Subcutaneous adipose tissue (tissue), 4 donors: ENCODE data around the gene CNPY1. TPM values are rescaled to one million over a fixed set of nuclear protein-coding genes. Genes with fewer than 3 reads are reported as not detected.

ENCODE experiments used
- CTCF ChIP-seq: fragments of 450-650 bp; IDR thresholded peaks from one replicate; pipeline ENCODE4 v1.5.1; 2016; ENCODE audit warnings: low read depth, mild to moderate bottlenecking, control low read depth, antibody characterized with exemption, moderate library complexity
- total RNA-seq, 4 donors: library from RNA; depleted of rRNA; stranded (reverse); fragments of >200 nt; gene quantifications; one replicate each; pipeline ENCODE4 v1.1.0, GENCODE V29; 2016

Gene CNPY1
- total RNA-seq, 4 donors from 2014 or later, result not detected

GRCh38 chr7:155464948-155465739 lies 81.2 kb downstream of the CNPY1 start:
- TF ChIP-seq CTCF, result no peak

GRCh38 chr7:155464183-155464582 lies 82.2 kb downstream of the CNPY1 start:
- TF ChIP-seq CTCF, result no peak

DNA sequence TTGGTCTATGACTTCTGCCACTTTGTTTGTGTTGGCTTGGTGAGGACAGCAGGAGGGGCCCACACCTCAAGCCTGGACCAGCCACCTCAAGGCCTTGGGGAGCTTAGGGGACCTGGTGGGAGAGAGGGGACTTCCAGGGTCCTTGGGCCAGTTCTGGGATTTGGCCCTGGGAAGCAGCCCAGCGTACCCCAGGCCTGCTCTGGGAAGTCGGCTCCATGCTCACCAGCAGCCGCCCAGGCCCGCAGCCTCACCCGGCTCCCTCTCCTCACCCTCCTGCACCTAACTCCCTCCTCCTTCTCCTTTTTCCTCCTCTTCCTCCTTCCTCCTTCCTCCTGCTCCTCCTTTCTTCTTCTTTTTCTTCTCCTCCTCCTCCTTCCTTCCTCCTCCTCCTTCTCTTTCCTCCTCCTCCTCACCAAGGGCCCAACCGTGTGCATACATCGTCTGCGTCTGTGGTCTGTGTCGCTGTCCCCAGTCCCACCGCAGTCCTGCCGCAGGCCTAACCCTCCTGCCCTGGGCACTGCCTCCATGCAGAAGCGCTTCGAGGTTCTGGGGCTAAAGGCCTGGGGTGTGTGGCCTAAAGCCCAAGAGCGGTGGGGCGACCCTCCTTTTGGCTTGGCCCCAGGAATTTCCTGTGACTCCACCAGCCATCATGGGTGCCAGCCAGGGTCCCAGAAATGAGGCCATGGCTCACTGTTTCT lies 83.1 kb downstream of the CNPY1 start:
- TF ChIP-seq CTCF, result no peak

DNA sequence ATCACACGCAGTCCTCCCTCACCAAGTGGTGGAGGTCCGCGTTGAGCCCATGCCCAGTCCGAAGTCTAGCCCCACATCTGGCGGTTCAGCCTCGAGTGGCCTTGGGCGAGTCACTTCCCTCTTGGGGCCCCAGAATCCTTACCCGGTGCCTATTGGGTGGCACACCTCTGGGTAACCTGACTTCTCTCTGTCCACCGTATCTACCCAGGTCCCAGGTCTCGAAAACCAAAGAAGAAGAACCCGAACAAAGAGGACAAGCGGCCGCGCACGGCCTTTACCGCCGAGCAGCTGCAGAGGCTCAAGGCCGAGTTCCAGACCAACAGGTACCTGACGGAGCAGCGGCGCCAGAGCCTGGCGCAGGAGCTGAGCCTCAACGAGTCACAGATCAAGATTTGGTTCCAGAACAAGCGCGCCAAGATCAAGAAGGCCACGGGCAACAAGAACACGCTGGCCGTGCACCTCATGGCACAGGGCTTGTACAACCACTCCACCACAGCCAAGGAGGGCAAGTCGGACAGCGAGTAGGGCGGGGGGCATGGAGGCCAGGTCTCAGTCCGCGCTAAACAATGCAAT lies 84.1 kb downstream of the CNPY1 start:
- TF ChIP-seq CTCF, result no peak

GRCh38 chr7:155461631-155462030 lies 84.7 kb downstream of the CNPY1 start:
- no peak for TF ChIP-seq CTCF

GRCh38 chr7:155460926-155461613 lies 85.3 kb downstream of the CNPY1 start:
- no peak for TF ChIP-seq CTCF
